ENCODE measurements around the gene MAGOHB.

- no peak for TF ChIP-seq EP300 (IDR thresholded peaks at IDR 0.05; ENCODE audit: borderline replicate concordance)
- no peak for TF ChIP-seq NFIC (IDR thresholded peaks at IDR 0.05)
- TF ChIP-seq TCF12 (IDR thresholded peaks at IDR 0.05; ENCODE audit: low read depth): no peak
- no peak for TF ChIP-seq CREB1 (IDR thresholded peaks at IDR 0.05; ENCODE audit: low read depth)
- TF ChIP-seq YY1 (IDR thresholded peaks at IDR 0.05; ENCODE audit: low read depth): no peak
- no peak for TF ChIP-seq REST (IDR thresholded peaks at IDR 0.05; ENCODE audit: low read depth)
- TF ChIP-seq RAD21 (IDR thresholded peaks at IDR 0.05; ENCODE audit: low read depth): no peak
- TF ChIP-seq TAF1 (IDR thresholded peaks at IDR 0.05; ENCODE audit: low read depth): no peak
Measured at GRCh38 chr12:10654003-10654402, 40.6 kb upstream of the MAGOHB start.
